CD4-positive, alpha-beta T cell treated with Interferon gamma for 1 hour (primary cell): ENCODE data around the gene EDARADD.
A peak's percentile ranks its signal among the peaks of the same experiment; 100 is the strongest.
"Not testable (repeated sequence)": the region's sequence is repeated elsewhere in the genome, so short reads cannot be mapped to it uniquely, and the experiment has no call there.

Experiments used
- DNase-seq: peaks from one replicate; pipeline ENCODE4 v3.0.0-alpha.2; 2020

The EDARADD gene

GRCh38 chr1:236440373-236440772 is 46.3 kb downstream of the EDARADD start:
- no peak for DNase-seq

- no peak for DNase-seq
These were observed 56.7 kb downstream of the EDARADD start for GRCh38 chr1:236450779-236451178.

GRCh38 chr1:236451796-236452373 is 57.8 kb downstream of the EDARADD start:
- DNase-seq, result peak; percentile 9

- DNase-seq, result no peak
These were observed 61.2 kb downstream of the EDARADD start for GRCh38 chr1:236455243-236455642.

GRCh38 chr1:236457775-236458174 is 63.7 kb downstream of the EDARADD start:
- DNase-seq, result no peak

GRCh38 chr1:236458996-236459395 is 64.9 kb downstream of the EDARADD start:
- no peak for DNase-seq

GRCh38 chr1:236460103-236460502 is 66.0 kb downstream of the EDARADD start:
- DNase-seq, result no peak

- DNase-seq, result not testable (repeated sequence)
These were observed 70.1 kb downstream of the EDARADD start for GRCh38 chr1:236464197-236464596.

GRCh38 chr1:236465231-236465958 is 71.3 kb downstream of the EDARADD start:
- DNase-seq, result no peak

- no peak for DNase-seq
These were observed 71.8 kb downstream of the EDARADD start for GRCh38 chr1:236465959-236466303.

GRCh38 chr1:236467327-236467641 is 73.2 kb downstream of the EDARADD start:
- DNase-seq, result no peak

GRCh38 chr1:236468625-236469024 is 74.5 kb downstream of the EDARADD start:
- DNase-seq, result no peak

- no peak for DNase-seq
These were observed 75.4 kb downstream of the EDARADD start for GRCh38 chr1:236469466-236469865.

- DNase-seq, result no peak
These were observed 77.0 kb downstream of the EDARADD start for GRCh38 chr1:236471096-236471495.

GRCh38 chr1:236471653-236472052 is 77.6 kb downstream of the EDARADD start:
- no peak for DNase-seq

- no peak for DNase-seq
These were observed 79.0 kb downstream of the EDARADD start for GRCh38 chr1:236472850-236473788.

- DNase-seq, result no peak
These were observed 81.9 kb downstream of the EDARADD start for GRCh38 chr1:236476019-236476418.

- no peak for DNase-seq
These were observed 86.8 kb downstream of the EDARADD start for GRCh38 chr1:236480758-236481436.

- DNase-seq, result no peak
These were observed 90.4 kb downstream of the EDARADD start for GRCh38 chr1:236484310-236484971.

- no peak for DNase-seq
These were observed 92.4 kb downstream of the EDARADD start for GRCh38 chr1:236486356-236487002.

GRCh38 chr1:236489161-236489560 is 95.1 kb downstream of the EDARADD start:
- DNase-seq, result not testable (repeated sequence)

GRCh38 chr1:236489710-236490377 is 95.8 kb downstream of the EDARADD start:
- DNase-seq, result no peak
